ENCODE results near the gene BSPRY.
A peak's percentile ranks its signal among the peaks of the same experiment; 100 is the strongest.

The BSPRY gene

DNA sequence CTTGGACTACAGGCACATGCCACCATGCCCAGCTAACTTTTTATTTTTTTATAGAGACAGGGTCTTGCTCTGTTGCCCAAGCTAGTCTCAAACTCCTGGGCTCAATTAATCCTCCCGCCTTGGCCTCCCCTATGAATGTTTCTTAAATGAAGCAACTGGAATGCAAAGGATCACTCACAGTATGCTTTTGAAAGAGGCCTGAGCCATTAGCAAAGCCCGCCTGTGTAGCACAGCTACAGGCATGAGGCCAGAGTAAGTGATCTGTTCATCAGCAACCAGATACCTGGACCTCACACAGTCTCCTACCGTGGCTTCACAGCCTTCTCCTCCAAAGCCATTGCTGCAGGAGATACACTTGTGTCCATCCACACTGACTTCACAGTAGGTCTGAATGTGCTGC, 29.3 kb upstream of the BSPRY start:
- in situ Hi-C loops (cut with MboI; ENCODE audit: low sequenced_read_pairs) = no loop called here
- DNase-seq (ENCODE audit: low spot score in 2 of 2) = no peak
- Histone ChIP-seq H3K4me1 (no peaks in the 10 kb centered on the region), H3K4me3 (no peak overlapping the region), H3K36me3 (replicated peaks) (no peaks in the 10 kb centered on the region; the same call in 1 of the 2 replicates), H3K9me3 (no peaks in the 10 kb centered on the region), H3K27me3 (ENCODE audit: low read depth) (no peaks in the 10 kb centered on the region)

DNA sequence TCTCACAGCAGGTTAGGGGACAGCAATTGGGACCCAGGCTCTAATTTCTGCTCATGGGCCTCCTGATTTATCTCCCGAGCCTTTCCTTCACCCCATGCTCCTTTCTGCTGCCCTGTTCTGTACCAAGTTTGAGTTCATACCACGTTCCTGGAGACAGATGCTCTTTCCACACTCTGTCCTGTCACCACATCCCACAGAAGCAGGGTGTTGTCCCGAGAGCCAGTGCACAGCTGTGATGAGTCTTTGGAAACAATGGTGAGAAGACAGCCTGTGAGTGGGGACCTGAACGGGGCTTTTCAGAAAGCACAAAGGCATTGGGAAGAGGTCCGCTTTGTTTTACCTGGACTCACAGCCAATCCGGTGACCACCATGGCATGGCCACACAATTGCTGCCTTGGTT, 26.7 kb upstream of the BSPRY start:
- no peaks in the 10 kb centered on the region for H3K9me3 ChIP-seq
- DNase-seq (ENCODE audit: low spot score in 2 of 2) = no peak
- H3K4me1 ChIP-seq = no peaks in the 10 kb centered on the region
- no peaks in the 10 kb centered on the region; the same call in 1 of the 2 replicates for H3K36me3 ChIP-seq (replicated peaks)
- no peaks in the 10 kb centered on the region for H3K27me3 ChIP-seq (ENCODE audit: low read depth)
- no peak overlapping the region for H3K4me3 ChIP-seq
- in situ Hi-C loops (cut with MboI; ENCODE audit: low sequenced_read_pairs) = no loop called here

DNA sequence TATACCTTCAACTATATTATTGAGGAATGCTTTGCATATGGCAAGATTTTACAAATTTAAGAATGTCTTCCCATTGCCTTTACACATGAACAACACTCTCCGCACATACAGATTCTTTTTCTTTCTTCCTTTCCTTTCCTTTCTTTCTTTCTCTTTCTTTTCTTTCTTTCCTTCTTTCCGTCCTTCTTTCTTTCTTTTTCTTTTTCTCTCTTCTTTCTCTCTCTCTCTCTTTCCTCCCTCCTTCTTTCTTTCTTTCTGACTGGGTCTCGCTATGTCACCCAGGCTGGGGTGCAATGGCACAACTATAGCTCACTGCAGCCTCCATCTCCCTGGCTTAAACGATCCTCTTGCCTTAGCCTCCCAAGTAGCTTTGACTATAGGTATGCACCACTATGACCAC, 23.1 kb upstream of the BSPRY start:
- Histone ChIP-seq H3K4me3 (no peak overlapping the region), H3K36me3 (replicated peaks) (no peaks in the 10 kb centered on the region), H3K4me1 (no peaks in the 10 kb centered on the region), H3K9me3 (no peaks in the 10 kb centered on the region), H3K27me3 (ENCODE audit: low read depth) (no peaks in the 10 kb centered on the region)
- in situ Hi-C loops (cut with MboI; ENCODE audit: low sequenced_read_pairs) = no loop called here
- no peak for DNase-seq (ENCODE audit: low spot score in 2 of 2)

DNA sequence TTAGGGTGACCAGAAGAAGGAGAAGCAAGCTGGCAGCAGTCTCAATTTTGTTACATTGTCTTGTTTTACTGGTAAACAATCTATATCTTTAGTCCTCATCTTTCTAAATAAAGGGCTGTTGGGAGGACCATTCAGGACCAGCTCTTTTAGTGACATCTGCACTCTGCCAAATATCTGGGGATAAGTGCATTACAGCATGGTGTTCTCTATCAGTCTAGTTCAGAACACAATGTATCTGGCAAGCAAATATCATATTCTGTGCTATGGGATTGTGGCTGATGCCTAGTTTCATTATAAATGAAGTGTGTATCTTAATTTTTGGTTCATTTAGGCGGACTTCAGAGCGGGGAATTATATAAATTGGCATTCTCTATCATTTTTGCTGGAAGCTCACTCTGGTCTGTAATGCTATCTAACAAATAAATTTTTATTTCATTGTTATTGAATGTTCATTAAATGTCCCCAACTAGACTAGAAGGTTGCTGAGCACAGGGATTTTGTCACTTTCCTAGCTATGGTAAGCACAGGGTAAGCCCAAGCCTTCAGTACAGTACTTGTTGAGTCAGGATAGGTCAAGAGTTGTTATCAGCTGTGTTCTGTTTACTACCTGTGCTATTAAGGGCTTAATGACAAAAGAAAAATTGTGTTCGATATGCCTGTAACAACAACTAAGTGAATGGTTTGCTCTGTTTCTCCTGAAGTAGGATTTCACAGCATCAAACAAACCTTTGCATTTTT, 21.1 kb upstream of the BSPRY start:
- Histone ChIP-seq H3K27me3 (ENCODE audit: low read depth) (no peaks in the 10 kb centered on the region), H3K9me3 (no peaks in the 10 kb centered on the region), H3K36me3 (replicated peaks) (no peaks in the 10 kb centered on the region), H3K4me1 (no peaks in the 10 kb centered on the region), H3K4me3 (no peak overlapping the region)
- no peak for DNase-seq (ENCODE audit: low spot score in 2 of 2)
- in situ Hi-C loops (cut with MboI; ENCODE audit: low sequenced_read_pairs) = no loop called here

DNA sequence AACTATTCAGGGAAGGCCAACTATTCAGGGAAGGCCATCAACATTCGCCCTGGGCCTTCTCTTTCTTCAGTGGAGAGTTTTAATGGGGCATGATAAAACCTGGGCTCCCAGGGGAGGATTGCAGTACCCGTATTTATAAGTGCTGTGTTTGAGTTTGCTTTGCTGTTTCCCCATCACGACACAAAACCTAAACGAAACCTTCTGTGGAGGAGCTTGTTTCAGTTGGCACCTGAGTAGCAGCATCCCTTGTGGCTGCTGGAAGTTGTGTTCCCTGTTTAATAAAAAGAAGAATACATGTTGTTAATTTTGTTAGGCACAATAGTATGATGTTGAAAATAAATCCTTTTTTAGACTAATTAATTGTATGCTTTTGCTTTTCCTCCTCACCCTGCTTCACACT, 17.6 kb upstream of the BSPRY start:
- no peak for DNase-seq (ENCODE audit: low spot score in 2 of 2)
- Histone ChIP-seq H3K4me1 (peaks cover 5% of the 10 kb centered on the region; the same call in 1 of the 2 replicates), H3K36me3 (replicated peaks) (no peaks in the 10 kb centered on the region), H3K9me3 (no peaks in the 10 kb centered on the region), H3K4me3 (no peak overlapping the region), H3K27me3 (ENCODE audit: low read depth) (no peaks in the 10 kb centered on the region)
- in situ Hi-C loops (cut with MboI; ENCODE audit: low sequenced_read_pairs) = no loop called here

DNA sequence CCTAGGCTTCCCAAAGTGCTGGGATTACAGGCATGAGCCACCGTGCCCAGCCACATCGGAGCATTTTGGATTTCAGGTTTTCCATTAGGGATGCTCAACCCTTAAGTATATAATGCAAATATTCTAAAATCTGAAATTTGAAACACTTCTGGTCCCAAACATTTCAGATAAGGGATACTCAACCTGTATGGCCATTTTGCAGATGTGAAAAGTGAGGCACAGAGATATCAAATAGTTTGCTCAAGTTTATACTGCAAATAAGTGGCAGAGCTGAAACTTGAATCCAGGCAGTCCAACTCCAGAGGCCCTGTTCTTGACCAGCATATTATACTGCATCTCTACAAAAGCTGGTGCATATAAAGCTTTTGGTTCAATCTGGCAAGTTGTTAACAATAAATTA, 11.6 kb upstream of the BSPRY start:
- no peak for DNase-seq (ENCODE audit: low spot score in 2 of 2)
- Histone ChIP-seq H3K9me3 (no peaks in the 10 kb centered on the region), H3K36me3 (replicated peaks) (no peaks in the 10 kb centered on the region), H3K27me3 (ENCODE audit: low read depth) (no peaks in the 10 kb centered on the region), H3K4me3 (no peak overlapping the region), H3K4me1 (peaks cover 11% of the 10 kb centered on the region)
- in situ Hi-C loops (cut with MboI; ENCODE audit: low sequenced_read_pairs) = no loop called here

DNA sequence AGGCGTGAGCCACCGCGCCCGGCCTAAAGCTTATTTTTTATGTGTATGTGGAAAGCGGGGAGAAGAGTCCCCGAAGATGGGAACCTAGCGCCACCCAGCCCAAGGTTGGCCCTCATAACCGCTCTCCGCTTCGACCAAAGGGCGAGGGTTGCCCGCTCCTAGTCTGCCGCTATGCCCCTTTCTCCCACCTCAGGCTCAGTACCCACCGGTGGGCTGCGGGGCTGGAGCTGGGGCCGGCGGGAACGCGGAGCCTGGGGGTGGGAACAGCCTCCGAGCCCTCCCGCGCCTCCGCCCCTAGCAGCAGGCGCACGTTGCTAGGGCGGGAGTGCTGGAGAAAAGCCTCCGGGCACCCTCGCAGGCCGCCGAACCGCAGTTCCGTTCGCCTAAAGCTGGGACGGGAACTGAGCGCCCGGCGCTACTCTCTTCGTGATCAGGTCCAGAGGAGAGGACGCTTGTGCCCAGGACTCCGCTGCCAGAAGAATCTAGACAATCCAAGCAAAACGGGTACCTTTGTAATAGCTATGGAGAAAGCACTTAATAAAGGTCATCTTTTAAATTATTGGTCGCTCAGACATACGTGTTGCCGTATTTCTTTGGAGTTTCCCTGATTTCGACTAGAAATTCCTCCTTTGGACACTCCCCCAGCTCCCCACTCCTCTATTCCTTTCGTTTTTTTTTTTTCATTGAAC, 9.2 kb upstream of the BSPRY start, which contains the start of gene WDR31:
Gene WDR31 (minus strand): TSS at position 265 of the 689 bp plus-strand sequence. CDS start 8,253 bp downstream, outside the sequence.
- DNase-seq (ENCODE audit: low spot score in 2 of 2) = peak; percentile 85 to 91
- peak within 1 kb of the TSS; percentile 72 for H3K4me3 ChIP-seq
- no peaks in the 10 kb centered on the region for H3K36me3 ChIP-seq (replicated peaks)
- in situ Hi-C loops (cut with MboI; ENCODE audit: low sequenced_read_pairs) = no loop called here
- H3K27me3 ChIP-seq (ENCODE audit: low read depth) = no peaks in the 10 kb centered on the region
- no peaks in the 10 kb centered on the region for H3K9me3 ChIP-seq
- H3K4me1 ChIP-seq = peaks cover 11% of the 10 kb centered on the region

DNA sequence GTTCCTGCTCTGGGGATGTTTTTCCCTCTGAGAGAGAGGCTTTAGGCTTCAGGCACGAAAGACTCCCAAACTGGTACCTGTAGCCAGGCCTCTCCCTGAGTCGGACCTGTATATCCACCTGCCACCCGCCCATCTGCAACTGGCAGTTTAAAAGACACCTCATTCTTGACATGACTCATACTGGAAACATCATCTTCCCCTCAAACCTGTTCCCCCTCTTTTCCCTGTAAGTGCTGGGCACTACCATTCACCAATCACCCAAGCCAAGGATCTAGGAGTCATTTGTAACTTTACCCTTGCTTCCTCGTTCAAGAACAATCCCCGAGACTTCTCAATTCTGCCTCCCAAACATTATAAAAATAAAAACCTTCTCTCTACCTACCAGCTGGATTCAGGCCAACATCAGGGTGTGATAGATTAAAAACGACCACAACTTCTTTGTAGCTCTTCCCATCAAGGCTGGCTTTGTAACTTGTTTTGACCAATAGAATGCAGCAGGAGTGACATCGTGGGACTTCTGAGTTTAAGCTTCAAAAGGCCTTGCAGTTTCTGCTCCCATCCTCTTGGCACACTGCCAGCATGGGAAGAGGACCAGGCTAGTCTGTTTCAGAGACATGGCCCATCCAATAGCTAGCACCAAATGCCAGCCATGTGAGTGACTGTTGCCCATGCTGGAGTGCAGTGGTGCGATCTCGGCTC, 7.5 kb upstream of the BSPRY start:
- no peak for DNase-seq (ENCODE audit: low spot score in 2 of 2)
- in situ Hi-C loops (cut with MboI; ENCODE audit: low sequenced_read_pairs) = no loop called here

DNA sequence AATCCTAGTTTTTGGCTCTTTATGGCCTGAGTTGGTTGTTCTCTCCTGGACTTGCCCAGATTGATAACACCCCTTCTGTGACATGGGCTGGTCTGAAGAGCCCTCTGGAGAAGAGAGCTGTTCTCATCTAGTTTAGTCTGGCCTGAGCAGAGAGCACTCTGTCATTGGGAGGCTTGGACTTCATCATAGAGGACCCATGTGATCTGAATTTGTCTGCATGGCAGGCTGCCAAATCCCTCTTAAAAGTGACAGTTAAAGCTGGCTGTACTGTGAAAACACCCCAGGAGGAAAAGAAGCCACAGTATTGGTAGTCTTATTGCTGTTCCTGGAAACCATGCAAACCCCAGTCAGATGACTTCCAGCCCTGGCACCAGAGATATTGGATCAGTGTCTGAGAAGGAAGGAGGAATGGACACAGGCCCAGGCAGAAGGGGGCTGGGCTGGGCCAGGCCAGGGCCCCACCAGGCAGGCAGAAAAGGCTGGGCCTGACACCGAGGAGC, 5.6 kb upstream of the BSPRY start:
- no peaks in the 10 kb centered on the region for H3K36me3 ChIP-seq (replicated peaks)
- peaks cover 10% of the 10 kb centered on the region for H3K27me3 ChIP-seq (ENCODE audit: low read depth)
- in situ Hi-C loops (cut with MboI; ENCODE audit: low sequenced_read_pairs) = no loop called here
- DNase-seq (ENCODE audit: low spot score in 2 of 2) = peak in 1 of 2 experiments; percentile 55
- H3K4me1 ChIP-seq = peaks cover 5% of the 10 kb centered on the region; the same call in 1 of the 2 replicates
- no peaks in the 10 kb centered on the region for H3K9me3 ChIP-seq
- H3K4me3 ChIP-seq = no peak overlapping the region

More for the DNA sequence above, 7.5 kb upstream of the BSPRY start:
- Histone ChIP-seq H3K9me3 (no peaks in the 10 kb centered on the region), H3K36me3 (replicated peaks) (no peaks in the 10 kb centered on the region), H3K27me3 (ENCODE audit: low read depth) (no peaks in the 10 kb centered on the region), H3K4me1 (peaks cover 5% of the 10 kb centered on the region; the same call in 1 of the 2 replicates), H3K4me3 (no peak overlapping the region)

DNA sequence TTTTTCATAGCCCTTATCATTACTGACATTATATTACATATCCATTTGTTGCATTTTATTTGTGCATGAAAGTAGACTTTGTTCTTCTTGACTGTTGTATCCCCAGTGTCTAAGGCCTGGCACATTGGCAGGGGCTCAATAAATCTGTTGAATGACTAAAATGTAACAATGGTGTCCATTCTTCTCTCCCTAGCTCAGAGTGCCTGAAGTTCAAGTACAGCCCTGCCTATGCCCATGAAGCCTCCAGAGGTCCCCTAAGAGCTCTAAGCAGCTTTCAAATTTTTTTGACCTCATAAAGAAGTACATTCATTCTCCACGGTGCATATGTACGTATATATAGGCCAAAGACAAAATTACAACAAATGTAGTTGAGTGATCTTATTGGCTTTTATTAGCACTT, 4.2 kb upstream of the BSPRY start:
- H3K9me3 ChIP-seq = no peaks in the 10 kb centered on the region
- no peak for DNase-seq (ENCODE audit: low spot score in 2 of 2)
- no peaks in the 10 kb centered on the region for H3K36me3 ChIP-seq (replicated peaks)
- H3K4me3 ChIP-seq = no peak overlapping the region
- 0 out of 2 replicates have a peak, but pooled peaks cover 2% of the 10 kb centered on the region for H3K4me1 ChIP-seq
- in situ Hi-C loops (cut with MboI; ENCODE audit: low sequenced_read_pairs) = no loop called here
- peaks cover 21% of the 10 kb centered on the region for H3K27me3 ChIP-seq (ENCODE audit: low read depth)

DNA sequence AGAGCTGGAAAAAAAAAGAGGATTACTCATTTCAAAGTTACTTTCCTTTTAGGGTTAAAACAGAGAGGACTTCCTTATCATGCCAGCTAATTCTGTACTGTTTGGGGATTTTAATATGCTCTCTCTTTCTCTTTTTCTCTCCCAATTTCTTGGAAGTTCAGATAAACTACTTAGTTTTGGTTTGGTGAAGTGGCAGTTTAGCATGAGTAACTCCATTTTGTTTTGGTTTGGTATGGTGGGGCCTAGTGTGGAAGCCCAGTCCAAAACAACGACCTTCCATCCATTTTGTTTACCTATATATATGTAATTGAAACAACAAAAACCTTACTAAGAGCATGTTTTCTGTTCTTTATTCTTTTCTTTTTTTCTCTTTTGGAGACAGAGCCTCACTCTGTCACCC, 3.7 kb upstream of the BSPRY start:
- Histone ChIP-seq H3K27me3 (ENCODE audit: low read depth) (peaks cover 26% of the 10 kb centered on the region), H3K9me3 (no peaks in the 10 kb centered on the region), H3K4me3 (no peak overlapping the region), H3K4me1 (no peaks in the 10 kb centered on the region), H3K36me3 (replicated peaks) (no peaks in the 10 kb centered on the region)
- in situ Hi-C loops (cut with MboI; ENCODE audit: low sequenced_read_pairs) = no loop called here
- DNase-seq (ENCODE audit: low spot score in 2 of 2) = no peak

DNA sequence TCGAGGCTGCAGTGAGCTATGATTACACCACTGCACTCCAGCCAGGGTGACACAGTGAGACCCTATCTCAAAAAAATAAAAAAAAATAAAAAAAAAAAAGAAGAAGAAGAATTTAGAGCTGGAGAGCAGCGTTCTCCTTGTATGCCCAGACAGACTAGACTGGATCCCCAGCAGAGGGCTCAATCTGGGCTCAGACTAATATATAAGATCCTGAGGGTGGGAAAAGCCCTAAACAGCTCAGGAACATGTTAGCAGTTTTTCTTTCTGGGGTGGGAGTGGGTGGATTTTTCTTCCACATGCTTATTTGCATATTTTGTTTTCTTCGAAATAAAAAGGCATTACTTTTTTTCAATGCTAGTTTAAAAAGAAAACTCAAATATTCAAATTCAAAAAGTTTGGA, 904 bp upstream of the BSPRY start:
- Histone ChIP-seq H3K27me3 (ENCODE audit: low read depth) (peaks cover 45% of the 10 kb centered on the region), H3K9me3 (no peaks in the 10 kb centered on the region), H3K4me1 (no peaks in the 10 kb centered on the region), H3K36me3 (replicated peaks) (no peaks in the 10 kb centered on the region), H3K4me3 (no peak overlapping the region)
- in situ Hi-C loops (cut with MboI; ENCODE audit: low sequenced_read_pairs) = no loop called here
- DNase-seq (ENCODE audit: low spot score in 2 of 2) = no peak

DNA sequence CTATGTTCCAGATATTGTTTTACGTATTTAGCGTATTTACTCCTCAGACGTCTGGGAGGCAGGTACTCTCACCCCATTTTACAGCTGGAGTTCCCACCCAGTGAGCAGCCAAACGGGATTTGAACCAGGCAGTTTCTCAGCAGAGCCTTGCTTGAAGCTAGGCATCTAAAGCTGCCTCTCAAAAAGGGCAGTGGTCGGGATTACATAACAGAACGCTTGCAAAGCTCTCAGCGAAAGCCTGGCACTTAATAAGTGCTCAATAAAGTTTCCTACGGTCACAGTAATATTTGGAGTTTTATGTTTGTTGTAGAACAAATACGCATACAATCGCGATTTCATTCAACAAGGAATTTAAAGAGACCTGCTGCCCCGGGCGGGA, 286 bp upstream of the BSPRY start:
- peaks cover 45% of the 10 kb centered on the region for H3K27me3 ChIP-seq (ENCODE audit: low read depth)
- no peaks in the 10 kb centered on the region for H3K36me3 ChIP-seq (replicated peaks)
- H3K4me1 ChIP-seq = no peaks in the 10 kb centered on the region
- H3K9me3 ChIP-seq = no peaks in the 10 kb centered on the region
- H3K4me3 ChIP-seq = peak overlapping the region; percentile 16
- in situ Hi-C loops (cut with MboI; ENCODE audit: low sequenced_read_pairs) = no loop called here
- DNase-seq (ENCODE audit: low spot score in 2 of 2) = no peak
